AG20443 (cell line): ENCODE measurements around the gene PHF1.

Experiments used
- DNase-seq: peaks from one replicate; pipeline ENCODE4 v3.0.0; 2012; ENCODE audit warnings: low spot score, mixed read lengths

PHF1 gene

DNA sequence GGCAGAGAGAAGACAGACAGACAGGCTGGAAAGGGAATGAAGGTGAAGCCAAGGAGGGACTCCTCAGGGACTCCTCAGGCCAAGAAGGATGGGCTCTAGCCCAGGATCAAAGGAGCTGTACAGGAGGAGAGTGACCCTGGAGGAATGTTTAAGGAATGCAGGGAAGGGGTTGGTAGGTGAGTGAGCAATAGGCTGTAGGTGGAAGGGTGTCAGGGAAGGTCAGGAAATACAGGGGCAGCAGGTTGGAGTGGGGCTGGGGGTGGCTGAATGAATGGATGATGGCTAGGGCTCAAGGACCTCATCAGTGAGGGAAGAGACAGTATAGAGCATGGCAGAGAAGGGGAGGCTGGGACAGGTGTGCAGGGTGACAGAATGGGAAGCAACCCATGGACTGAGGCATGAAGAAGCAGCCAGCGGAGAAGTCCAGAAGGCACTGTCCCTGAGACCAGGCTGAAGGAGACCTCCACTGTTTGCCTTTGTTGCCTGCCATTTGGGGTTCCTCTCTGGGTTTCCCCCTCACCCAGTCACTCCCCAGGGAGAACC, 22.3 kb downstream of the PHF1 start:
- no peak for DNase-seq

DNA sequence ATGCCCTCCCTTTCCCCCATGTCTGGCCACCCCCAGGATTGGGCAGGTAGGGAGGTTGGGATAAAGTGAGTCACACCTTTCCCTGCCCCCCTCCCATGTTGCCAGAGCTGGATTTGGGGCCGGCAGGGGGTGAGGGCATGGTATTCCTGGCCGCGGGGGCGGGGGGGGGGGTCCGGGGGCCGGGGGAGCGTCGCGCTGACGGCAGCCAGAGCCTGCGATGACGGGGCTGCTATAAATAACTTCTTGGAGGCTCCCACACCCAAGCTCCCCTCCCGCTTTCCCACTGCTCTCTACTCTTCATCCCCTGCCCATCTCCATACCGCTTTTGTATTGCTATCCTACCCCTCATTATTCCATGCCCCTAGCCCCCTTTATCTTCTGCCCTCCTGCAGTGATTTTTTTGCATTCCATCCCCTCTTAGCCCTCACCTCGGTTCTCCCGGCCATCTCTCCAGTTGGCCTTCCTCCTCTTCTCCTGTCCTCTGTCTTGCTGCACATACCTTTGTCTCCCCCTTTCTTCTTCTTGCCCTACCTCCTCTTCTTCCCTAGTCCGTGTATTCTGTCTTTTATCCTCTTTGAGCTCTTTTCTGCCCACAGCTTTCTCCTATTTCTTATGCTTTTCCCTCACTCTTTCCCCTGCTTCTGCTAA, 22.9 kb downstream of the PHF1 start:
- peak; percentile 18 for DNase-seq

DNA sequence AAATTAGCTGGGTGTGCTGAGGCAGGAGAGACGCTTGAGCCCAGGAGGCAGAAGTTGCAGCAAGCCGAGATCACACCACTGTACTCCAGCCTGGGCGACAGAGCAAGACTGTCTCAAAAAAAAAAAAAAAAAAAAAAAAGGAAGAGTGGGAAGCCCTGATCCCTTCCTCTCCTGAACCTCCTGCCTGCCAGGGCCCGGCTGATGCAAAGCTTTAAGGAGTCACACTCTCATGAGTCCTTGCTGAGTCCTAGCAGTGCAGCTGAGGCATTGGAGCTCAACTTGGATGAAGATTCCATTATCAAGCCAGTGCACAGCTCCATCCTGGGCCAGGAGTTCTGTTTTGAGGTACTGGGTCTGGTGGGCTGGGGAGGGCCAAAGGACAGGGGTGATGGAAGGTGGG, 24.1 kb downstream of the PHF1 start:
- no peak for DNase-seq

DNA sequence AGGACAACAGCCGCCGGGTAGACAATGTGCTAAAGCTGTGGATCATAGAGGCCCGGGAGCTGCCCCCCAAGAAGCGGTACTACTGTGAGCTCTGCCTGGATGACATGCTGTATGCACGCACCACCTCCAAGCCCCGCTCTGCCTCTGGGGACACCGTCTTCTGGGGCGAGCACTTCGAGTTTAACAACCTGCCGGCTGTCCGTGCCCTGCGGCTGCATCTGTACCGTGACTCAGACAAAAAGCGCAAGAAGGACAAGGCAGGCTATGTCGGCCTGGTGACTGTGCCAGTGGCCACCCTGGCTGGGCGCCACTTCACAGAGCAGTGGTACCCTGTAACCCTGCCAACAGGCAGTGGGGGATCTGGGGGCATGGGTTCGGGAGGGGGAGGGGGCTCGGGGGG, 26.9 kb downstream of the PHF1 start:
- no peak for DNase-seq

DNA sequence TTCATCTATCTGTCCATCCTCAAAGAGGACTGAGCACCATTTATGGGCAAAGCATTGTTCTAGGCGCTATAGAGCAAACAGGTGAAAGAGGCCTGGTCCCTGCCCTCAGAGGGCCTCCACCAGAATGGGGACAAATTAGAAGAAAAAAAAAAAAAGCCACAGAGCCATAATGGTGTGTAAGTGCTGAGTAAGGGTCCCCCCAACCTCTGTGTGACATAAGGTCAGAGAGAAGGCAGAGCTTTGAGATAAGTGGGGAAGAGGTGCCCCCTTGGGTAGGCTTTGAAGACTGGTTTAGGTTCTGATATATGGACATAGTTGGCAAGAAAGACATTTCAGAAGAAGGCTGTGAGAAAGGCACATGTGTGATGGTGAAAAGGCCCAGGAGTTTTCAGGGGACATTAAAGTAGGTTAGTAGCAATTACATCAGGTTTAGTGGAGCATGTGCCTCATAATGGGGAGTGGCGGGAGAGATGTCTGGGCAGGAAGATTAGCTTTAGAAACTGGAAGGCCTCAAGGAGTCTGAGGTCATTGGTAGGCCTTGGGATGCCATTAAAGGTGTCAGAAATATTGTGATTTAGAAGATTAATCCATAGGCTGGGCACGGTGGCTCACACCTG, 28.3 kb downstream of the PHF1 start:
- DNase-seq = no peak

DNA sequence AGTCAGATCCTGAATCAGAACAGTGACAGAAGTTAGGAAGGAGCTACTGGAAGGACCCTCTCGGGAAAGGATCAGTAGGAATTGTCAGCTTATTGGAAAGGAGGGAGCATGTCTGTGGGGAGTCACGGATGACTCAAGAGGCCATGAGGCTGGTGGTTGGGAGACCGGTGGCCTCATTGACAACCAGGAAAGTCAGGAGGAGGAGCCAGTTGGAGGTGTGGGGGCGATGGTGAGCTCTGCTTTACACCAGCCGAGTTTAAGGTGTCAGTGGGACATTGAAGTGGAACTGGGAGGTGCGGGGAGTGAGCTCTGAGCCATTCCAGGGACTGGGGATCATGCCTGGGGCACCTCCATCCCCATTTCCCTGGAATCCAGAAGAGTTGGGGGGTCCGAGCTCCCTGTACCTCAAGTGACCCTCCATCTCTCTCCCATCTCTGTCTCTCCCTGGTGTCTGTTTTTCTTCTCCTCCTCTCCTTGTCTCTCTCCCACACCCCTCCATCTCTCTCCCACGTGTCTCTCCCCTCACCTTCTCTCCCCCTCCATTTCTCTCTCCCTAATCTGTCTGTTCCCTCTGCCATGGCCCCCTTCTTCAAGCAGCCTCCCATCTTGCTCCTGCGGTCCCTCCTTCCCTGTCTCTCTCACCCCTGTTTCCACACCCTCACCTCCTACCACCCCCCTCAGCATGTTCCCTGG, 29.3 kb downstream of the PHF1 start:
- no peak for DNase-seq

DNA sequence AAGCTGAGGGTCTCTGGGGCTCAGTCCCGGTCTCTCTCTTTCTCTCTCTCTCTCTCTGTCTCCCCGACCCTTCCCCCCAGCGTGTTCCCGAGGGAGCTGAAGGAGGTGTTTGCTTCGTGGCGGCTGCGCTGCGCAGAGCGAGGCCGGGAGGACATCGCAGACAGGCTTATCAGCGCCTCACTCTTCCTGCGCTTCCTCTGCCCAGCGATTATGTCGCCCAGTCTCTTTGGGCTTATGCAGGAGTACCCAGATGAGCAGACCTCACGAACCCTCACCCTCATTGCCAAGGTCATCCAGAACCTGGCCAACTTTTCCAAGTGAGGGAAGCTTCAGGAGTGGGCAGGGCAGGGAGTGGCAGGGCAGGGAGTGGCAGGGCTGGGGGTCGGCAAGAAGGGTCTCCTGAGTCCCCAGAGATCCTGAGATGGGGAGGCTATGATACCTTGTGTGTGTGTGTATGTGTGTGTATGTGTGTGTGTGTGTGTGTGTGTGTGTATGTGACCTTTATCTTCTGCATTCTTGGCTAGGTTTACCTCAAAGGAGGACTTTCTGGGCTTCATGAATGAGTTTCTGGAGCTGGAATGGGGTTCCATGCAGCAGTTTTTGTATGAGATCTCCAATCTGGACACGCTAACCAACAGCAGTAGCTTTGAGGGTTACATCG, 30.0 kb downstream of the PHF1 start:
- no peak for DNase-seq

DNA sequence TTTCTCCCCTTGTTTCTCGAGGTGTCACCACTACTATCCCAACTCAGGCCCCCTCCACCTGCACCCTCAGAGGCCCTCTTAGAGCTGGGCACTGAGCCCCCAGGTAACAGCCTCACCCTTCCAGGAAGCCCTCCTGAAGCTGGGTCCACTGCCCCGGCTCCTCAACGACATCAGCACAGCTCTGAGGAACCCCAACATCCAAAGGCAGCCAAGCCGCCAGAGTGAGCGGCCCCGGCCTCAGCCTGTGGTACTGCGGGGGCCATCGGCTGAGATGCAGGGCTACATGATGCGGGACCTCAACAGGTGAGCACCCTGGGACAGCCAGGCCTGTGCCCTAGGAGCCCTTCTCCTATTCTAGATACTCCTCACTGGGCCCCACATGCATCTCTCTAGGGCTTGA, 30.6 kb downstream of the PHF1 start:
- peak; percentile 4 for DNase-seq

DNA sequence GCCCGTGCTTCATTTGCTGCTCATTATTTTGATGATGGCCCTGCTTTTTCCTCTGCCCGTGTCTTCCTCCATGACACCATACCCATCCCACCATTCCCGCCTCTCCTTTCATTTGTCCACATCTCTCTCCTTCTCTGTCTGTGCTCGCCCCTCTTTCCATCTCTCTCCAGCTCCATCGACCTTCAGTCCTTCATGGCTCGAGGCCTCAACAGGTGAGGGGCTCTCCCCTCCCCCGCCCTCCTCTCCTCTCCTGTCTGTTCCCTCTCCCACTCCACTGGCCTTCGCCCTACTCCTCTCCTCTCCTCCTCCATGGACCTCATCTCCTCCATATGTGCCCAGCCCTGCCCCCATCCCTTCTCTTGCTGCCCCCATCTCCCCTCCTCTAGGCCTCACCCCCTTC, 31.5 kb downstream of the PHF1 start:
- peak; percentile 4 for DNase-seq

DNA sequence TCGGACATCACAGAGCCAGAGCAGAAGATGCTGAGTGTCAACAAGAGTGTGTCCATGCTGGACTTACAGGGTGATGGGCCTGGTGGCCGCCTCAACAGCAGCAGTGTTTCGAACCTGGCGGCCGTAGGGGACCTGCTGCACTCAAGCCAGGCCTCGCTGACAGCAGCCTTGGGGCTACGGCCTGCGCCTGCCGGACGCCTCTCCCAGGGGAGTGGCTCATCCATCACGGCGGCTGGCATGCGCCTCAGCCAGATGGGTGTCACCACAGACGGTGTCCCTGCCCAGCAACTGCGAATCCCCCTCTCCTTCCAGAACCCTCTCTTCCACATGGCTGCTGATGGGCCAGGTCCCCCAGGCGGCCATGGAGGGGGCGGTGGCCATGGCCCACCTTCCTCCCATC, 32.2 kb downstream of the PHF1 start:
- no peak for DNase-seq

DNA sequence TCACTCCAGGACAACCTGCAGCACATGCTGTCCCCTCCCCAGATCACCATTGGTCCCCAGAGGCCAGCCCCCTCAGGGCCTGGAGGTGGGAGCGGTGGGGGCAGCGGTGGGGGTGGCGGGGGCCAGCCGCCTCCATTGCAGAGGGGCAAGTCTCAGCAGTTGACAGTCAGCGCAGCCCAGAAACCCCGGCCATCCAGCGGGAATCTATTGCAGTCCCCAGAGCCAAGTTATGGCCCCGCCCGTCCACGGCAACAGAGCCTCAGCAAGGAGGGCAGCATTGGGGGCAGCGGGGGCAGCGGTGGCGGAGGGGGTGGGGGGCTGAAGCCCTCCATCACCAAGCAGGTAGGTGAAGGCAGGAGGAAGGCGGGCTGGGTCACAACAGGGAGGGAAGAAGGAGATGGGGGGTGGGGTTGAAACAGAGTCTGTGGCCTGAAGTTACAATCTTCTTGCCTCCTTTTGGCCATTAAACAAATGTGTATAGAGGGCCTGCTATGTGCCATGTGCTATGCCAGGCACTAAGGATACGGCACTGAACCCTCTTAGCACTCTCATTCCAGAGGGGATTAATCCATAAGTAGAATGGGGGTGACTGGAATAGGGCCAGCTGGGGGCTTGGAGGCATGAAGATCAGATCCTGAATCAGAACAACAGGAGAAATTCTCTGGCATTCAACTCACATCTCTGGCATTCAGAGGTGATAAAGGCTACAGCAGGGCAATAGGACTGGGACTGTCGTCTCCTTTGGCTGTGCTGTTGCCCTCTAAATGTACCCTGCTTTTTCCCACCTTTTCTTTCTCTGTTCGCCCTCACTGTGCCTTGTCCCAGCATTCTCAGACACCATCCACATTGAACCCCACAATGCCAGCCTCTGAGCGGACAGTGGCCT, 33.0 kb downstream of the PHF1 start:
- DNase-seq = peak; percentile 7

DNA sequence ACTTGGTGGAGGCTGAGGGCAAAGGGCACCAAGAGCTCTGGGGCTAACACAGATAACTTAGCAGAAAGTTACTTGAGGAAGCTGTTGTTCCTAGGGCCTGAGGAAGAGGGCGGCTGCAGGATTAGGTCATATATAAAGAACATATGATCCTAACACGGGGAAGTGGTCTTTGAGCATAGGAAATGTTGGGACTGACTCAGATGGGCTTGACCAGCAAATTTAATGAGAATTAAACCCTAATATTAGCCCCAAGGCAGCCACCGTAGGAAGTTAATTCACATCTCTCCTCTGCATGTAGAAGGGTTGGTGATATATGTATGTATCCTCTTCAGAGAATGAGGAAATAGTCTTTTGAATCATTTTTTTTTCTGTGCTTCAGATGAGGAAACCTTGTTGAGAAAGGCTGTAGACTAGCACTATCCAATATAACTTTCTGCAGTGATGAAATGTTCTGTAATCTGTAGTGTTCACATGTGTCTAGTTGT, 34.3 kb downstream of the PHF1 start:
- no peak for DNase-seq

DNA sequence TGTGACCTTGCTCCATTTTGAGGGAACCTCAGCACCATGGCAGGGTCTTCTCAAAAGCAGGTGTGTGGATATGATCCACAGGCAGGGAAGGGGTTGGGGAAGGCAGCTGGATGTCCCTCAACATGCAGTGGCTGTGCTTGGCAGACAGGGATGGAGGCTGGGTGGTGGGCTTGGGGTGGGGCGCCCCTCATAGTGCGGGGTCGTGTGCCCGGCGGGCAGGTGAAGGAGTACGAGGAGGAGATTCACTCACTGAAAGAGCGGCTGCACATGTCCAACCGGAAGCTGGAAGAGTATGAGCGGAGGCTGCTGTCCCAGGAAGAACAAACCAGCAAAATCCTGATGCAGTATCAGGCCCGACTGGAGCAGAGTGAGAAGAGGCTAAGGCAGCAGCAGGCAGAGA, 35.5 kb downstream of the PHF1 start:
- no peak for DNase-seq

DNA sequence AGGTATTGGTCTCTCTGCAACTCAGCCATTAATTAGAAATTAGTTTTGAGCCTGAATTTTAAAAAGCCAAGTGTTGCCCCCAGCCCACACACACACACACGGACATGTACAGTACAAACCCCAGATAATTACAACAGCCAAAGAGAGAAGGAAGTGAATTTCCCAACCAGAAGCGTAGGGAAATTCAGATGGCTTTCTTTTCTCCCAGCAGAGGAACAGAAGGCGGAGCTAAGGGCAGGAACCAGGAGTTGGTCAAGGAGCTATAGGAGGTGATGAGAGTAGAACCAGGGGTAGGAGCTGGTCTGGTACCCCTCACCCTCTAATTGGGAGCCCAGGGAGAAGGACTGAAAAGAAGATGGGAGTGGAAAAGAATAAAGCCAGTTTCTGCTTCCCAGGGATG, 39.6 kb downstream of the PHF1 start:
- no peak for DNase-seq

DNA sequence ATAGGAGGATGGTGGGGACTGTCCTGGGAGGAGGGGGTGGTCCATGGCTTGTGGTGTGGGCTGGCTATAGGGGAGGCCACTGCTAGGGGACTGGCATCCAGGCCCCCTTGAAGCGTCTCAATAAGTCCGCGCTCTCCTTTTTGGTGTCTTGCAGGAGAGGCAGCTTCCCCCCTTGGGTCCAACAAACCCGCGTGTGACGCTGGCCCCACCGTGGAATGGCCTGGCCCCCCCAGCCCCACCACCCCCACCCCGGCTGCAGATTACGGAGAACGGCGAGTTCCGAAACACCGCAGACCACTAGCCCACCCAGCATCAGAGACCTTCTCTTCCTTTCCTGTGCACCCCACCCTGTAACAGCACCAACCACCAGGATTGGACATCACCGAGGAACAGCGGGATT, 40.8 kb downstream of the PHF1 start:
- DNase-seq = no peak

DNA sequence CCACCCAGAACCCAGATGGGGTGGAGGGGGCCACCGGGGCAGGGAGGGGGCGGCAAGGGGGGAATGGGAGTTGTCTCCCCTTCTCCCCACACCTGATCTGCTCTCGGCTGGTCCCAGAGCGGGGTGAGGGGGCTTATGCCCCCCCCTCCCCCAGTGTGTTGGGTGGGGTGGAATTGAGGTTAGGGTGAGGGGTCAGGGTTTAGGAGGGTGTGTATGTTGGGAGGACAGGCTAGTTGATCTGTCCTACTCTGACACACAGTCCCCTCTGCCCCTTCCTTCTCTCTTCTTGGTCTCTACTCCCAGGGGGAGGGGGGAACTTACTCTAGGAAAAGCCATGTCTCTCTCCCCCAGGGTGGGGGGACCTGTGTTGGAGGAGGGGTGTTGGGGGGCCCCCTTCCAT, 41.7 kb downstream of the PHF1 start:
- no peak for DNase-seq

DNA sequence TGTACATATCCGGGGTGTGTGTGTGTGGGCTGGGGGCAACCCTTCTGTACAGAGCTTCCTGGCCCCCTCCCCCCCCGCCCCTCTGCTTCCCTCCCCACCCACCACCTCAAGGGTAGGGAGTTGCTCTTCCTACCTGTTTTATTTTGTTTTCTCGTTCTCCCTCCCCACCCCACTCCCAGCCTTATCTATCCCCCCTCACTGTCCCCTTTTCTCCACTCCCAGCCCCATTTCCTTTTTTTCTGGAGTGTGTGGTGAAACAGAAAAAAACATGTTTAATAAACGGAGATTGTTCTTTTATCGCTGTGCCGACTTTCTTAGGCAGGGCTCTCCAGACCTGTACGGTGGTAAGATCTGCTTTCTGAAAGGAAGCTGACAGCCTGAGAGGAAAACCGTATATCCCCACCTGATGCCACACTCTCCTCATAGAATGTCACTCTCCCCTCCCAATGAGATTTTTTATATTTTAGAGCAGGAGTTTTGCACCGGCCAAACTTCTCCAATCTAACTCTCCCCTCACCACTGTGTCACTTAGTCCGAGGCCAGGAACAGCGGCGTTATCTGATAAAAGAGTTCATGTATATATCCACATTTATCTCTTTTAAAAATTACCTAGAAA, 42.7 kb downstream of the PHF1 start:
- DNase-seq = no peak

DNA sequence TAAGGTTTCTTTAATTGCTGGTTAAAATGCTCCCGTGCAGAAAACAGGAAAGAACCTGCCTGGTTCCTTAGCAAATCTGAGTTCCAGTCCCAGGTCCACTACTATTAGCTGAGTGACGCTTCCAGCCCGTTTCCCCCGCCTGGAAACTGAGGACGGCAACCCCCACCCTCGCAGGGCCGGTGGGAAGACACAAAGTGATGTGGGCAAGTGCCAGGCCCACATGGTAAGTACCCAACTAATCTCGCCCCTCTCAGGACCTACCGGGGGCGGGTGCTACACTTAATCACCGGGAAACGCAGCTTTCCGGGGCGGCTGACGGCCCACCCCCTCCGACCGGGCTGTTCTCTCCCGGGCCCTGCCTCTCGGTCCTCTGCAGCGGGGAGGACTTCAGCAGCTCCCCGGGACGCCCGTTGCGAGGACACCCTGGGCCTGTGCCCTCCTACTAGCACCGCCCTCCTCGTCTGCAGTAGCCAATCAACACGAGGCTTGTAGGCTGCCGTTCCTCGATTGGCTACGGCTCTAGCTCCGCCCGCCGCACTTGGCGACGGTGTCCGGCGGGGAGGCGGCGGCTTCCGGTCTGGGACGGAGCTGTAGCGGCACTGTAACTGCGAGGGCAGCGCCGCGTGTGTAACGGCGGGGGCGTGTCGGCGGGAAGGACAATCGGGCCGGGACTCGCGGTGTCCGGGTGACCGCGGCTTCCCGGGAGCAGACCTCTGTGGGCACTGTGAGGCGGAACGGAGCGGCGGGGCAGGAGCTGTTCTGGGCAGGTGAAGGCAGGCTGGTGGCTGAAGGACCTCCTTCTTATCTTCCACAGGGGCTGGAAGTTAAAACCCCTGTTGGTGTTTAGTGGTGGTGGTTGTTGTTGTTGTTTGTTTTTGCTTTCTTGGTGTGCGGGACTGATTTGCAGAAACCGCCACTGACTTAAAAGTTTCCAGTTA, 43.5 kb downstream of the PHF1 start, which contains the start of gene ZBTB9:
ZBTB9 (plus strand) TSS at position 568 of the 938 bp plus-strand sequence. CDS start 525 bp downstream, outside the sequence.
- peak; percentile 99 for DNase-seq

DNA sequence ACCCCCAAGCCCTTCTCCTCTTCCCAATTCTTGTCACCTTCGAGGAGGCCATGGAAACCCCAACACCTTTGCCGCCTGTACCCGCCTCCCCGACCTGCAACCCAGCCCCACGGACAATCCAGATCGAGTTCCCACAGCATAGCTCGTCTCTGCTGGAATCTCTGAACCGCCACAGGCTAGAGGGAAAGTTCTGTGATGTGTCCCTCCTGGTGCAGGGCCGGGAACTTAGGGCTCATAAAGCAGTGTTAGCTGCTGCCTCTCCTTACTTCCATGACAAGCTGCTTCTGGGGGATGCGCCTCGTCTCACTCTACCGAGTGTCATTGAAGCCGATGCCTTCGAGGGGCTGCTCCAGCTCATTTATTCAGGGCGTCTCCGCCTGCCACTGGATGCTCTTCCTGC, 44.2 kb downstream of the PHF1 start:
- no peak for DNase-seq

DNA sequence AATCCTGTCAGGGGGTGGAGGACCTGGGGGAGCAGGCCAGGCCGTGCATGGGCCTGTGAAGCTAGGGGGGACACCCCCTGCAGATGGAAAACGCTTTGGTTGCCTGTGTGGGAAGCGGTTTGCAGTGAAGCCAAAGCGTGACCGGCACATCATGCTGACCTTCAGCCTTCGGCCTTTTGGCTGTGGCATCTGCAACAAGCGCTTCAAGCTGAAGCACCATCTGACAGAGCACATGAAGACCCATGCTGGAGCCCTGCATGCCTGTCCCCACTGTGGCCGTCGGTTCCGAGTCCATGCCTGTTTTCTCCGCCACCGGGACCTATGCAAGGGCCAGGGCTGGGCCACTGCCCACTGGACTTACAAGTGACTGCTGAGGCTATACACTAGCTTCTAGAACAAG, 45.3 kb downstream of the PHF1 start:
- no peak for DNase-seq
